Keratinocyte (primary cell): ENCODE measurements around the gene TEAD2. TPM values are rescaled to one million over a fixed set of nuclear protein-coding genes. Genes with fewer than 3 reads are reported as not detected.

Experiments
- DNase-seq: peaks from one replicate; pipeline ENCODE4 v3.0.0-alpha.2; 2011; ENCODE audit warnings: low read depth, missing footprints, low spot score
- FAIRE-seq: peaks from 2 replicates; lab custom pipeline; 2011; peaks lifted over from hg19 to GRCh38; lab: Jason Lieb, UNC
- H2AFZ ChIP-seq: 2 replicates; pipeline ENCODE4 v1.6.0; 2012; ENCODE audit warnings: low read length, control low read depth, inconsistent platforms; ENCODE audit not compliant: control insufficient read depth
- H3K27ac ChIP-seq: 2 replicates; pipeline ENCODE4 v1.5.1; 2011; ENCODE audit warnings: low read length; ENCODE audit not compliant: control insufficient read depth, insufficient read depth
- H3K27me3 ChIP-seq: 3 replicates; pipeline ENCODE4 v1.6.0; 2011; ENCODE audit warnings: low read length; ENCODE audit not compliant: control insufficient read depth, insufficient read depth; ENCODE audit errors: extremely low read depth
- H3K36me3 ChIP-seq, 2 experiments: 2 replicates in 1 of 2; 3 replicates in 1 of 2; pipeline ENCODE4 v1.5.1; 2011; ENCODE audit warnings: low read length in 2 of 2, mild to moderate bottlenecking in 1 of 2; ENCODE audit not compliant: control insufficient read depth in 2 of 2, insufficient read depth in 2 of 2; ENCODE audit errors: extremely low read depth in 1 of 2
- H3K4me1 ChIP-seq: 3 replicates; pipeline ENCODE4 v1.5.1; 2011; ENCODE audit warnings: low read length; ENCODE audit not compliant: control insufficient read depth, insufficient read depth; ENCODE audit errors: extremely low read depth
- H3K4me2 ChIP-seq: 3 replicates; pipeline ENCODE4 v1.6.0; 2011; ENCODE audit warnings: low read depth, low read length; ENCODE audit not compliant: control insufficient read depth, insufficient read depth; ENCODE audit errors: extremely low read depth
- H3K4me3 ChIP-seq, 3 experiments: fragments of 200-600 bp in 1 of 3; sonication (generic) in 1 of 3; 2 replicates in 2 of 3; 3 replicates in 1 of 3; pipeline ENCODE4 v1.5.1; 2011 to 2016; ENCODE audit warnings: low read length in 3 of 3, mild to moderate bottlenecking in 3 of 3, control low read depth in 2 of 3, inconsistent platforms in 1 of 3, low read depth in 1 of 3, mixed read lengths in 1 of 3, mixed run types in 1 of 3, moderate library complexity in 1 of 3; ENCODE audit not compliant: control insufficient read depth in 2 of 3, insufficient read depth in 2 of 3; ENCODE audit errors: extremely low read depth in 1 of 3
- H3K79me2 ChIP-seq: 2 replicates; pipeline ENCODE4 v1.6.0; 2012; ENCODE audit warnings: low read length; ENCODE audit not compliant: control insufficient read depth, insufficient read depth
- H3K9ac ChIP-seq: 3 replicates; pipeline ENCODE4 v1.6.0; 2011; ENCODE audit warnings: low read length; ENCODE audit not compliant: control insufficient read depth, insufficient read depth; ENCODE audit errors: extremely low read depth
- H3K9me1 ChIP-seq: 3 replicates; pipeline ENCODE4 v1.6.0; 2011; ENCODE audit warnings: low read length; ENCODE audit not compliant: control insufficient read depth, insufficient read depth; ENCODE audit errors: extremely low read depth
- H3K9me3 ChIP-seq: 2 replicates; pipeline ENCODE4 v1.5.1; 2012; ENCODE audit warnings: low read depth, low read length; ENCODE audit not compliant: control insufficient read depth
- H4K20me1 ChIP-seq: 3 replicates; pipeline ENCODE4 v1.6.0; 2011; ENCODE audit warnings: low read length; ENCODE audit not compliant: control insufficient read depth, insufficient read depth; ENCODE audit errors: extremely low read depth
- CTCF ChIP-seq, 3 experiments: IDR thresholded peaks in 1 of 3; conservative IDR thresholded peaks in 1 of 3; optimal IDR thresholded peaks in 1 of 3; 2 replicates in 2 of 3; 3 replicates in 1 of 3; pipeline versions ENCODE3 to v1.5.1; 2011; ENCODE audit warnings: low read length in 3 of 3, mild to moderate bottlenecking in 3 of 3, moderate library complexity in 2 of 3, control low read depth in 1 of 3, inconsistent platforms in 1 of 3; ENCODE audit not compliant: insufficient read depth in 2 of 3; ENCODE audit errors: extremely low read depth in 1 of 3
- EZH2 ChIP-seq: IDR thresholded peaks from one replicate; pipeline ENCODE4 v1.6.1; 2012; ENCODE audit warnings: inconsistent platforms, mild to moderate bottlenecking, low read length, moderate library complexity
- dilution Hi-C: fragments of 300-500 bp; cut with MboI; formaldehyde crosslinking; loops from one replicate; pipeline ENCODE4 v1.7.0; 2020; ENCODE audit warnings: low sequenced_read_pairs; ENCODE audit not compliant: extremely low pct_ligation_motif_present
- polyA plus RNA-seq, 5 experiments: library from polyadenylated mRNA; depleted of rRNA in 3 of 5; stranded (reverse) in 3 of 5; stranded (forward) in 1 of 5; unstranded in 1 of 5; fragments of >200 nt; gene quantifications; 1 replicate in 1 of 5; 2 replicates in 3 of 5; 3 replicates in 1 of 5; pipeline versions ENCODE4 v1.2.1 to v1.2.3, GENCODE V29; 2011 to 2012; ENCODE audit warnings: missing spikeins in 2 of 5, low read depth in 1 of 5, low replicate concordance in 1 of 5

TEAD2 gene
- polyA plus RNA-seq, 1 donor (not counting 4 experiments of a cell fraction or from before 2014, with no cell fraction given) = 6.4 TPM

GRCh38 chr19:49403404-49404187 is 41.4 kb upstream of the TEAD2 start:
- DNase-seq (no peak), FAIRE-seq (no peak)
- peaks cover under 1% of the 10 kb centered on the region for H3K4me1 ChIP-seq
- no peak overlapping the region for H3K4me3 ChIP-seq
- H3K9me1 ChIP-seq = no peaks in the 10 kb centered on the region
- no peaks in the 10 kb centered on the region for H3K79me2 ChIP-seq
- TF ChIP-seq CTCF (optimal IDR thresholded peaks at IDR 0.05 in 1 of 3, IDR thresholded peaks at IDR 0.05 in 1 of 3, conservative IDR thresholded peaks at IDR 0.05 in 1 of 3; ENCODE audit: extremely low read depth in 1 of 3, insufficient read depth in 2 of 3, low read length in 3 of 3) = no peak
- no peak overlapping the region for H3K27ac ChIP-seq
- no peak overlapping the region for H3K9ac ChIP-seq
- no peaks in the 10 kb centered on the region for H4K20me1 ChIP-seq
- no peak overlapping the region for H3K4me2 ChIP-seq
- no peak overlapping the region for H2AFZ ChIP-seq
- H3K27me3 ChIP-seq = peaks cover 4% of the 10 kb centered on the region
- no peaks in the 10 kb centered on the region for H3K36me3 ChIP-seq
- dilution Hi-C loops = no loop called here
- no peaks in the 10 kb centered on the region for H3K9me3 ChIP-seq

GRCh38 chr19:49400029-49400428 is 37.8 kb upstream of the TEAD2 start:
- peaks cover 3% of the 10 kb centered on the region for H3K4me1 ChIP-seq
- no peaks in the 10 kb centered on the region for H4K20me1 ChIP-seq
- no peak overlapping the region for H2AFZ ChIP-seq
- no peaks in the 10 kb centered on the region for H3K9me3 ChIP-seq
- no peaks in the 10 kb centered on the region for H3K9me1 ChIP-seq
- H3K4me3 ChIP-seq = no peak overlapping the region
- H3K9ac ChIP-seq = no peak overlapping the region
- no peaks in the 10 kb centered on the region for H3K79me2 ChIP-seq
- TF ChIP-seq EZH2 (no peak), CTCF (optimal IDR thresholded peaks at IDR 0.05 in 1 of 3, IDR thresholded peaks at IDR 0.05 in 1 of 3, conservative IDR thresholded peaks at IDR 0.05 in 1 of 3; ENCODE audit: extremely low read depth in 1 of 3, insufficient read depth in 2 of 3, low read length in 3 of 3) (no peak)
- peaks cover 10% of the 10 kb centered on the region for H3K27me3 ChIP-seq
- dilution Hi-C loops = no loop called here
- FAIRE-seq = no peak
- no peak for DNase-seq
- no peak overlapping the region for H3K4me2 ChIP-seq
- no peaks in the 10 kb centered on the region for H3K36me3 ChIP-seq
- no peak overlapping the region for H3K27ac ChIP-seq
